NCI-H2196 treated with DMSO at 0.1 percent for 48 hours (cell line): Measurements from ENCODE around the gene SLC24A3.
"Not testable (repeated sequence)": the region's sequence is repeated elsewhere in the genome, so short reads cannot be mapped to it uniquely, and the experiment has no call there.

ENCODE experiments used
- DNase-seq: peaks from one replicate; lab custom pipeline; 2025; ENCODE audit not compliant: unreplicated experiment; lab: John Stamatoyannopoulos, UW

Gene SLC24A3

GRCh38 chr20:19616620-19617019, 404.2 kb downstream of the SLC24A3 start:
- DNase-seq, result no peak

GRCh38 chr20:19617256-19617655, 404.8 kb downstream of the SLC24A3 start:
- DNase-seq, result no peak

- no peak for DNase-seq
Measured at GRCh38 chr20:19618711-19619110, 406.3 kb downstream of the SLC24A3 start.

DNA sequence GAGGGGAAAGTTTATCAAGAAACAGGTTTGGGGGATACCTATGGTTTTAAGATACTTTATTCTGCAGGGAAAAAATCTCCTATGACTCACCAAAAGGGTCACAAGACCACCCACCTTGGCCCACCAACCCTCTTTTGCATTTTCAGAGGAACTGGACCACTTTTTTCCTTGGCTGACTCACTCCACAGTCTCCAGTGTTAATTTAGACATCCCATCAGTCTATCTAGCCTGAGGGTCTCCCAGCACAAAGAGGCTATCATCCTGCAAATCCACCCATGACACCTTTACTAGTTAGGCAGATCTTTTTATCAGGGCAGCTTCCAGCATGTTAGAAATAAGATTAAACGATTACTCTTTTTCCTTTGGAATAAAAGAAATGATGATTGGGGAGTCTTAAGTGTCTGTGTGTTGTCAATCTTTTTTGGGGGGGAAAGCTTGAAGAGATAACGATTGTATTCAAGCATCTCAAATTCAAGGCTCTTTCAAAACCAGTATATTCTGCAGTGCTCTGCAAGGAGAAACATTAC, 407.5 kb downstream of the SLC24A3 start:
- no peak for DNase-seq

- no peak for DNase-seq
Measured at GRCh38 chr20:19620446-19620845, 408.0 kb downstream of the SLC24A3 start.

GRCh38 chr20:19621072-19621471, 408.6 kb downstream of the SLC24A3 start:
- DNase-seq, result no peak

DNA sequence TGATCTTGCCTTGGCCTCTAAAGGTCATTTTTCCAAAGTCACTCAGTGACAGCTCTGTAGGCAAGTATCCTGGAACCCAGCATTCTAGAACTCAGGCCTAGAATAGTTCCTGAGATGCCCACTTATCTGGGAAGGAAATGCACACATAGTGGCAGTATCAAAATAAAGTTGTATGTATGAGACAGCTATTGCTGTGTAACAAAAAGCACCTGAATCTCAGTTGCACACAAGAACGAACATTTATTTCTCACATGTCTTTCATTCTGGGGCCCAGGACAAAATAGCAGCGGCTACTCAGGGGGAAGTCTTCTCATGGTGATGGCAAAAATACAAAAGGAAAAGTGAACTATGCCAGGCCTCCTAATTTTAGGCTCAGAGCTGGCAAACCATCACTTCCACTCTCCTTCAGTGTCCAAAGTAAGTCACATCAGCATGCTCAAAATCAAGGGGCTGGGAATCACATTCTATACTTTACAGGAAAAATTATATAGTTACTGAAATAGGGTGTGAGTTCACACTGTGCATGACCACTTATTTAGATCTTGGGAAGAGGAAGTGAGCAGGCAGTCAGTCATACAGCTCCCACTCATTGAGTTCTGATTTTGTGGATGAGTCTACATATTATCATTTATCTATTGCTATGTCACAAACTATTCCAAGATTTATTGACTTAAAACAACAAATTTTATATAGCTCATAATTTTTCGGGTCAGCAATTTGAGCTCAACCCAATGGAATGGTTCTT, 412.0 kb downstream of the SLC24A3 start:
- DNase-seq, result no peak

- DNase-seq, result no peak
Measured at GRCh38 chr20:19625426-19625825, 413.0 kb downstream of the SLC24A3 start.

DNA sequence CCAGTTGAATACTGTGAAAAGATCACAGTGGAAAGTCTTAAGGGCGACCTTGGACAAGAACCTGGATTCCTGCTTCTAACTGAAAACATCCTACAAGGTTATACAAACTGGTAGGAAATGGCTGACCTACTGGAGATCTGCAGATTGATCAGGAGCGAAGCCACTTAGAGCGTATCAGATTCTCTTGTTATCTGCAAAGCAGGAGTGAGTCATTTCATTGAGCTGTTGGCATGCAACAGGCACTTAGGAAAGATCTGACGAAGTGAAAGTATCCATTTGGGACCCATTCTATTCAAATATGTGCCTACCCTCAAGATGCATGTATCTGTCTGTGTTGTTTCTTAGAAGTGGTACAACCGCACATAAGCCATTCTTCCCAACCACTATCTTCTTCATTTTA, 414.5 kb downstream of the SLC24A3 start:
- no peak for DNase-seq

DNA sequence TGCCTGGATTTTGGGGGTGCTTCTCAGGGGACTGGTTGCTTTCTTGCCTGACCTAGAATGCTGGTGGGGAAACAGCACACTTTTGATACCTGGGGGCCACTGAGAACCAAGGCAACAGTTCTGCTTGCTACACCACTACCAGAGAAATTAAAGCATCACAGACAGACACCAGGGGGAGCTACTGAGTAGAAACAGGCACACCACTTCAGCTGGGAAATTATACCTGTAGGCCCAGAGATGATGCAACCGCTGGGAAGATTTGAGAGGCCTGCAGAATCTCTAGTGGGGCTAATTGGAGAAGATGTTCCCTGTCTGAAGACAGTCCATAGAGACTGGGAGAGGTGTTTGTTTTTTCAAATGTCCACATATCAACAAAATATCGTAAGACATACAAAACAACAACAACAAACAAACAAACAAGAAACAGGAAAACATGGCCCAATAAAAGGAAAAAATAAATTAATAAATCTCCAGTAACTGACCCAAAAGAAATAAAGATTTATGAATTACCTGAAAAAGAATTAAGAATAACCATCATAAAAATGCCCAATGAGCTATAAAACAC, 416.2 kb downstream of the SLC24A3 start:
- peak; percentile 8 for DNase-seq

DNA sequence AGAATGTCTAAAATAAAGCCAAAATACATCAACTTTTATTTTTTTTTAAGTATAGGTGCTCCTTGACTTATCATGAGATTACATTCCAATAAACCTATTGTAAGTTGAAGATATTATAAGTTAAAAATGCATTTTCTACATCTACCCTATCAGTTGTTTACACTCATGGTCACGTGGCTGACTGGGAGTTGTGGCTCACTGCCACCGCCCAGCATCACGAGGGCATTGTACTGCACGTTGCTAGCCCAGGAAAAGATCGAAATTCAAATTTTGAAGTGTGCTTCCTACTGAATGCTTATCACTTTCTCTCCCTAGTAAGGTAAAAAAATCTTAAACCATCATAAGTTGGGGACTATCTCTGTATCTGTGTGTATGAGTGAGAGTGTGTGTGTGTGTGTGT, 419.0 kb downstream of the SLC24A3 start:
- no peak for DNase-seq

DNA sequence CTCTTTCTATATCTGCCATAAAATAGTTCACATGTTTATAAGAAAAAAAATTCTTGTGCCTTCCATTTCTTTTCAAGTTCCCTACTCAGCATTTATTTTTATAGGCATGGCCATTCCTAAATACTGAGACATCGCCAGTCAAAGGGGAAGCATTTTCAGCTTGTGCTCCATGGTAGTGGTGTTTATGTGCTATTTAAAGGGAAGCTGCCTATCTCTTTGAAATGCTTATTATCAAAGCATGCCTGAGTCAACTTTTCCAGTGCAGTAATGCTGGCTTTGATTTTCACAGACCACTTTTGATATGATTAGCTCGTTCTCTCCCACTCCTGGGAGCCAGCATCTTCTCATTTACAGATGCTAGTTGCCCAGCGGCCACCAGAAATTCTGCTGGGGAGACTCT, 421.5 kb downstream of the SLC24A3 start:
- no peak for DNase-seq

- DNase-seq, result not testable (repeated sequence)
Measured at GRCh38 chr20:19639471-19640045, 427.1 kb downstream of the SLC24A3 start.

- DNase-seq, result no peak
Measured at GRCh38 chr20:19642860-19643259, 430.4 kb downstream of the SLC24A3 start.

- no peak for DNase-seq
Measured at GRCh38 chr20:19644085-19644484, 431.6 kb downstream of the SLC24A3 start.

- no peak for DNase-seq
Measured at GRCh38 chr20:19646963-19647362, 434.5 kb downstream of the SLC24A3 start.

DNA sequence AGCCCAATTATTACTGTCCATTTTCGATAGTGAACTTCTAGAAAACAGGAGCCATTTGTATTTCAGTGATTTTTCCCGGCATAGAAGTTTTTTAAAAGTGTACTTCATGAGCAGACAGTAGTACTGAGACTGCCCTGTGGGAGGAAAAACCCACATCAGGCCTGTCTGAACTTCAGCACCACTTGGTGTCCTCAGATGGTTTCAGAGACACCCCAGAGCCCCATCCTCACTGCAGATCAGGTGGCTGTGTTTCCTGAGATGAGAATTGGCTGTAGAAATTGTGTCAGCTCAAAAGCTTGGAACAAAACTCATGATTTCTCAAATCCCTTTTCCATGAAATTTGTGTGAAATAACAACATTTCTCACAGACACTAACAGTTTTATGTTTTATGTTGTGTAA, 435.6 kb downstream of the SLC24A3 start:
- DNase-seq, result no peak

DNA sequence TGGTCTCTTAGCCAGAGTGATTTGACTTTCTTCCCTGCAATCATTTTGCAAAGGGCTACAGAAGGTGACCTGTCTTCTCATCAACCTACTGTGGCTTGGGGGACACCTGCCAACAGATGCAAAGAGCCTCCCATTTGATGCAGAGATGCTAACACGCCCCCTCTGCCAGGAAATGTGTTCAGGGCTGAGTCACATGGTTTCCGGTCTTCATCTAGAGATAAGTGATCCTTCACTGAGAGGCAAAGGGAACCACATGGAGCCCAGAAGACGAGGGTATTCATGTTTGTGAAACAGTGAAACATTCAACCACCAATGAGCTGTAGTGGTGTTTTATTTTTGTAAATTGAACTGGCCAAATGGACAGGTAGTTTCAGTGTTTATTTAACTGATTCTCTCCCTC, 436.6 kb downstream of the SLC24A3 start:
- no peak for DNase-seq

DNA sequence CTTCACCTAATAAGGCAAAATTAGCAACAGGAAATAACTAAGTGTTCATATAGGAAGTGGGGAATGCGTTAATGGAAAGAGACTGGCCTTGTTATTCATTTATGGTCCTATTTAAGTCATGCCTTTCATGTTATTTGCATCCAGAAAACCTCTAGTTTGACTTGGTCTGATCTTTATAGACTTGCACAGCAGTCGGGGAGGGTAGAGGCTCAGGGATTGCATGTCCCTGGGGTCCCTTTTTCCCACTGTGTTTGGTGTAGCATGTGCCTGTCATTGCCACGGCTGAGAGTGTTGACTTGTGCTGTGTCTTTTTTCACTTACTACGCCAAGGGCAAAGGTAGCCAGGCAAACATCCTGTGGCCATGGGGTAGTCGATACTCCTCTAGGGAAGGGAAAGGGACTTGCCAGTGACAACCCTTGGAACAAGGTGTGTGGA, 440.2 kb downstream of the SLC24A3 start:
- DNase-seq, result no peak

DNA sequence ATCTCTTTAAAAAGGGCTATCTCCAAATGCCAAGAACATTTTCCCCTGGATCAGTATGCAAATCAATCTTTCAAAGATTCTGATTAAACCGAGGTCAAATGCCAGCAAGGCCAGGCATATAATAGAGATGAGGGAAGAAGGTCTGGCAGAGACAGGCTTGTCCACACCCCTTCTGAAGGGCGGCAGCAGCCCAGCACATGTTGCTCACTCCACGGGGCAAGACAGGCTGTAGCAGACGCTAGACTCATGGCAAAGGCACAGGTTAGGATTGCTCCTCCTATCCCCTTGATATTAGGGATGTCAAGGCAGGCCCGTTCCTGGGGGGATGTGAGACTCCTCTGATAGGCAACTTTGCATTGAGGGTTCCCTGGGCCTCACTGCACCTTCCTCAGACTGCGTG, 440.9 kb downstream of the SLC24A3 start:
- DNase-seq, result no peak

DNA sequence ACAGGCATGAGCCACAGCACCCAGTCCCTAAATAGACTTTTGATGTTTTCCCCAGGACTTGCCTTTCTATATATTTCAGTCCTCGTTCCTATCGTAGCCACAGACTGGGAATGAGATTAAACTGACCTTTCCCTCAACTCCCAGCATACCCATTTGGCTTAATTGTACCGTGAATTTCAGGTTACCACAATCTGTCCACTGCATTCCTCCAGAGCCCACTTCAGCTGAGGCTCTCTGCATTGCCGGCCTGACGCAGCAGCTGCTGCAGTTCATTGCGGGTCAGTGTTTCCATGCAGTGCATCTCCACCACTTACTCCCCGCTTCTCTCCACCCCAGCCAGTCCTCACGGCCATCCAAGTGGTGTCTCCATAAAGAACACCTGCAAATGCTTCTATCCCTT, 442.5 kb downstream of the SLC24A3 start:
- no peak for DNase-seq

DNA sequence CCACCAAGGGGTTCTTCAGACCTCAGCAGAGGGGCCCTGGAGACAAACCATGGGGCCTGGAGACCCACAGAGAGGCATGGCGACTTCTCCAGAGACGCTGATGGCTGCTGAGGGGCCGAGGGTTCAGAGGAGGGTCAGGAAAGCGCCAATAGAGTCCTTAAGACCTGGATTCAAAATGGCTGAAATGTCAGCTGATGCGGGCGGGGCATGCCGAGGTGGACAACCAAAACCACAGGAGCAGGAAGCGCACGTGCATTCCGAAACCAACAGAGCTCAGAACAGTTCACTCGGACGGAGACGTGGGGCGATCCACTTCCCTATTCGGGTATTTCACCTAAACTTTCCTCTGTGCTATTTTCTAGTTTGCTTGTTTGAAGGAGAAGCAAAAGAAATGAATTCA, 445.7 kb downstream of the SLC24A3 start:
- no peak for DNase-seq
